Activated T-cell treated with anti-CD3 and anti-CD28 coated beads, Interleukin-2, amount 50 U/mL, for 4 hours (primary cell): ENCODE data around the gene USP2. TPM values are rescaled to one million over a fixed set of nuclear protein-coding genes. Genes with fewer than 3 reads are reported as not detected.

Source experiments
- ATAC-seq, 2 donors: fragments of 200-7000 bp; cut with Tn5 transposase; one replicate each; pipeline ENCODE4 v1.10.0; 2021
- DNase-seq: peaks from one replicate; pipeline ENCODE4 v3.0.0-alpha.2; 2020
- H3K27me3 Mint-ChIP-seq: one replicate; pipeline ENCODE4 v1.8.0; 2021; ENCODE audit warnings: low read depth, mixed read lengths
- H3K36me3 Mint-ChIP-seq: one replicate; pipeline ENCODE4 v1.8.0; 2022; ENCODE audit warnings: mixed read lengths; ENCODE audit not compliant: insufficient read depth
- H3K4me1 Mint-ChIP-seq: one replicate; pipeline ENCODE4 v1.8.0; 2021; ENCODE audit warnings: low read depth, mixed read lengths
- H3K4me3 Mint-ChIP-seq: one replicate; pipeline ENCODE4 v1.8.0; 2021; ENCODE audit warnings: mild to moderate bottlenecking, moderate library complexity, mixed read lengths
- H3K9me3 Mint-ChIP-seq: one replicate; pipeline ENCODE4 v1.8.0; 2021; ENCODE audit warnings: mixed read lengths
- total RNA-seq, 3 donors: library from RNA; stranded (reverse); gene quantifications; one replicate each; pipeline ENCODE4 v1.2.1, GENCODE V29; 2021

Gene USP2
- total RNA-seq: under 1 TPM; 0.19 to 0.53 (median 0.37) TPM

- Mint-ChIP-seq H3K4me3 (no peak within 1 kb of the TSS), H3K36me3 (no peaks in the 10 kb centered on the region), H3K4me1 (no peaks in the 10 kb centered on the region), H3K9me3 (no peaks in the 10 kb centered on the region), H3K27me3 (no peaks in the 10 kb centered on the region)
- peak; percentile 98 for DNase-seq
- peak; percentile 98 to 99 for ATAC-seq
Measured at GRCh38 chr11:119381181-119381988, at the start of gene USP2. USP2 (minus strand) TSS chr11:119381690; CDS start chr11:119373480, 8,210 bp downstream.

GRCh38 chr11:119427279-119427678, 45.8 kb upstream of the USP2 start:
- Mint-ChIP-seq H3K4me3 (no peak overlapping the region), H3K4me1 (peaks cover 13% of the 10 kb centered on the region), H3K9me3 (no peaks in the 10 kb centered on the region), H3K36me3 (no peaks in the 10 kb centered on the region), H3K27me3 (peaks cover 55% of the 10 kb centered on the region)
- no peak for DNase-seq
- no peak for ATAC-seq

- Mint-ChIP-seq H3K9me3 (no peaks in the 10 kb centered on the region), H3K4me1 (peaks cover 18% of the 10 kb centered on the region), H3K27me3 (peaks cover 58% of the 10 kb centered on the region), H3K4me3 (no peak overlapping the region), H3K36me3 (no peaks in the 10 kb centered on the region)
- no peak for DNase-seq
- no peak for ATAC-seq
Measured at GRCh38 chr11:119426142-119426541, 44.7 kb upstream of the USP2 start.

GRCh38 chr11:119424775-119425174, 43.3 kb upstream of the USP2 start:
- DNase-seq (no peak), ATAC-seq (no peak)
- Mint-ChIP-seq H3K36me3 (no peaks in the 10 kb centered on the region), H3K4me1 (peaks cover 18% of the 10 kb centered on the region), H3K9me3 (no peaks in the 10 kb centered on the region), H3K4me3 (no peak overlapping the region), H3K27me3 (peaks cover 67% of the 10 kb centered on the region)

- H3K9me3 Mint-ChIP-seq: no peaks in the 10 kb centered on the region
- H3K36me3 Mint-ChIP-seq: no peaks in the 10 kb centered on the region
- H3K4me1 Mint-ChIP-seq: peaks cover 18% of the 10 kb centered on the region
- no peak overlapping the region for H3K4me3 Mint-ChIP-seq
- DNase-seq (no peak), ATAC-seq (no peak)
- peaks cover 67% of the 10 kb centered on the region for H3K27me3 Mint-ChIP-seq
Measured at GRCh38 chr11:119424276-119424675, 42.8 kb upstream of the USP2 start.

GRCh38 chr11:119423509-119424254, 42.2 kb upstream of the USP2 start:
- Mint-ChIP-seq H3K9me3 (no peaks in the 10 kb centered on the region), H3K36me3 (no peaks in the 10 kb centered on the region), H3K27me3 (peaks cover 65% of the 10 kb centered on the region), H3K4me1 (peaks cover 18% of the 10 kb centered on the region), H3K4me3 (no peak overlapping the region)
- no peak for ATAC-seq
- DNase-seq: no peak

GRCh38 chr11:119422809-119423508, 41.5 kb upstream of the USP2 start, which contains the start of gene THY1:
THY1 (minus strand) TSS chr11:119423172; CDS start chr11:119420905, 2,267 bp downstream.
- Mint-ChIP-seq H3K36me3 (no peaks in the 10 kb centered on the region), H3K4me3 (peak within 1 kb of the TSS; percentile 62), H3K27me3 (peaks cover 61% of the 10 kb centered on the region), H3K4me1 (peaks cover 18% of the 10 kb centered on the region), H3K9me3 (no peaks in the 10 kb centered on the region)
- ATAC-seq (no peak), DNase-seq (no peak)

- H3K27me3 Mint-ChIP-seq: peaks cover 65% of the 10 kb centered on the region
Measured at GRCh38 chr11:119421941-119422808, 40.7 kb upstream of the USP2 start.

GRCh38 chr11:119421351-119421750, 39.9 kb upstream of the USP2 start:
- H3K4me1 Mint-ChIP-seq: peaks cover 18% of the 10 kb centered on the region
- H3K9me3 Mint-ChIP-seq: no peaks in the 10 kb centered on the region
- DNase-seq (no peak), ATAC-seq (no peak)
- no peaks in the 10 kb centered on the region for H3K36me3 Mint-ChIP-seq
- H3K27me3 Mint-ChIP-seq: peaks cover 65% of the 10 kb centered on the region
- H3K4me3 Mint-ChIP-seq: peak overlapping the region; percentile 62

More at GRCh38 chr11:119421941-119422808, 40.7 kb upstream of the USP2 start:
- Mint-ChIP-seq H3K4me1 (peaks cover 18% of the 10 kb centered on the region), H3K9me3 (no peaks in the 10 kb centered on the region), H3K4me3 (peak overlapping the region; percentile 62), H3K36me3 (no peaks in the 10 kb centered on the region)
- DNase-seq: no peak
- ATAC-seq: peak; percentile 42 to 52

- Mint-ChIP-seq H3K4me3 (no peak overlapping the region), H3K9me3 (no peaks in the 10 kb centered on the region), H3K36me3 (no peaks in the 10 kb centered on the region), H3K27me3 (peaks cover 60% of the 10 kb centered on the region), H3K4me1 (peaks cover 14% of the 10 kb centered on the region)
- no peak for ATAC-seq
- DNase-seq: no peak
Measured at GRCh38 chr11:119420631-119421030, 39.1 kb upstream of the USP2 start.

- no peak overlapping the region for H3K4me3 Mint-ChIP-seq
- DNase-seq (no peak), ATAC-seq (no peak)
- H3K4me1 Mint-ChIP-seq: peaks cover 14% of the 10 kb centered on the region
- H3K27me3 Mint-ChIP-seq: peaks cover 61% of the 10 kb centered on the region
- H3K36me3 Mint-ChIP-seq: no peaks in the 10 kb centered on the region
- H3K9me3 Mint-ChIP-seq: no peaks in the 10 kb centered on the region
Measured at GRCh38 chr11:119419834-119420492, 38.5 kb upstream of the USP2 start.

GRCh38 chr11:119419246-119419645, 37.8 kb upstream of the USP2 start:
- DNase-seq (no peak), ATAC-seq (no peak)
- H3K36me3 Mint-ChIP-seq: peaks cover 3% of the 10 kb centered on the region
- peaks cover 4% of the 10 kb centered on the region for H3K9me3 Mint-ChIP-seq
- H3K27me3 Mint-ChIP-seq: peaks cover 55% of the 10 kb centered on the region
- H3K4me1 Mint-ChIP-seq: peaks cover 14% of the 10 kb centered on the region
- H3K4me3 Mint-ChIP-seq: no peak overlapping the region

- H3K4me3 Mint-ChIP-seq: no peak overlapping the region
- H3K36me3 Mint-ChIP-seq: peaks cover 3% of the 10 kb centered on the region
- H3K4me1 Mint-ChIP-seq: peaks cover 12% of the 10 kb centered on the region
- H3K27me3 Mint-ChIP-seq: peaks cover 50% of the 10 kb centered on the region
- ATAC-seq (no peak), DNase-seq (no peak)
- H3K9me3 Mint-ChIP-seq: peaks cover 4% of the 10 kb centered on the region
Measured at GRCh38 chr11:119418759-119419158, 37.3 kb upstream of the USP2 start.
